GM21576 (cell line): Measurements from ENCODE around the gene SSR1.

Experiments used
- ATAC-seq: cut with Tn5 transposase; IDR thresholded peaks from one replicate; pipeline ENCODE4 v1.9.1; 2021; ENCODE audit warnings: mild to moderate bottlenecking, moderate library complexity; ENCODE audit not compliant: unreplicated experiment

SSR1 gene

GRCh38 chr6:7218406-7218988 lies 94.5 kb downstream of the SSR1 start:
- no peak for ATAC-seq
